K562 (cell line): ENCODE data around the gene ACAP2. TPM values are rescaled to one million over a fixed set of nuclear protein-coding genes. Genes with fewer than 3 reads are reported as not detected.

Experiments used
- ILK ChIP-seq: fragments of 450-650 bp; IDR thresholded peaks from 2 replicates; pipeline ENCODE4 v1.6.1; 2016; ENCODE audit warnings: missing genetic modification characterization, low read depth, mild to moderate bottlenecking, missing compliant biosample characterization, moderate library complexity, borderline replicate concordance
- MCM7 ChIP-seq, 2 experiments: fragments of 450-650 bp; IDR thresholded peaks; 2 replicates each; pipeline ENCODE4 v1.6.1; 2016 to 2018
- NFIC ChIP-seq: fragments of 450-650 bp; IDR thresholded peaks from 2 replicates; pipeline ENCODE4 v1.6.1; 2017; ENCODE audit warnings: mild to moderate bottlenecking, inconsistent platforms
- NFYB ChIP-seq: IDR thresholded peaks from 2 replicates; pipeline ENCODE4 v1.6.1; 2011; ENCODE audit warnings: mild to moderate bottlenecking, moderate library complexity; ENCODE audit not compliant: insufficient read length; ENCODE audit errors: extremely low read depth
- NR2C2 ChIP-seq, 2 experiments: fragments of 200-800 bp in 1 of 2; sonication (Bioruptor generic) in 1 of 2; sonication (generic) in 1 of 2; formaldehyde crosslinking in 1 of 2; IDR thresholded peaks; 2 replicates each; pipeline versions ENCODE4 v1.6.1 to v1.8.0; 2016 to 2022; ENCODE audit warnings: mild to moderate bottlenecking in 1 of 2, missing compliant biosample characterization in 1 of 2, missing genetic modification characterization in 1 of 2, missing genetic modification reagents in 1 of 2
- NR2F6 ChIP-seq: fragments of 450-650 bp; formaldehyde crosslinking; IDR thresholded peaks from 2 replicates; pipeline ENCODE4 v1.4.0; 2020; ENCODE audit warnings: mild to moderate bottlenecking
- NRF1 ChIP-seq, 2 experiments: fragments of 450-650 bp; IDR thresholded peaks in 1 of 2; conservative IDR thresholded peaks in 1 of 2; 2 replicates each; pipeline ENCODE4 v1.6.1; 2014; ENCODE audit warnings: mild to moderate bottlenecking in 2 of 2
- PHF21A ChIP-seq: fragments of 450-650 bp; IDR thresholded peaks from 2 replicates; pipeline ENCODE4 v1.6.1; 2017; ENCODE audit warnings: low read depth, borderline replicate concordance
- POLR2AphosphoS5 ChIP-seq: IDR thresholded peaks from 2 replicates; pipeline ENCODE4 v1.6.1; 2011; ENCODE audit warnings: mild to moderate bottlenecking, low read depth, low read length, moderate library complexity; ENCODE audit not compliant: control insufficient read depth, insufficient read depth
- ZNF165 ChIP-seq: fragments of 250-450 bp; sonication (Bioruptor Pico); IDR thresholded peaks from 2 replicates; pipeline ENCODE4 v1.4.0; 2020; ENCODE audit warnings: borderline replicate concordance
- ZNF408 ChIP-seq: fragments of 250-450 bp; sonication (Bioruptor Pico); IDR thresholded peaks from 2 replicates; pipeline ENCODE4 v1.4.0; 2020; ENCODE audit warnings: low read depth, mild to moderate bottlenecking, moderate library complexity
- ZNF778 ChIP-seq: fragments of 450-650 bp; formaldehyde crosslinking; IDR thresholded peaks from 2 replicates; pipeline ENCODE4 v1.4.0; 2020; ENCODE audit warnings: mild to moderate bottlenecking, moderate library complexity
- polyA plus RNA-seq, 8 experiments: library from polyadenylated mRNA; depleted of rRNA in 4 of 8; stranded (reverse) in 5 of 8; unstranded in 3 of 8; fragments of >200 nt; fragmentation: Nextera tagmentation in 2 of 8; fragmentation: Illumina TruSeq in 1 of 8; extraction: Ambion mirVana in 2 of 8; extraction: Trizol in 1 of 8; gene quantifications; 2 replicates each; pipeline versions ENCODE4 v1.2.1 to v1.2.3, GENCODE V29; 2011 to 2014; ENCODE audit warnings: inconsistent platforms in 1 of 8, missing spikeins in 1 of 8
- total RNA-seq, 7 experiments: library from RNA; depleted of rRNA in 6 of 7; stranded (reverse); fragments of >200 nt in 6 of 7; fragmentation: Illumina TruSeq in 2 of 7; extraction: Trizol in 2 of 7; gene quantifications; 2 replicates each; pipeline versions ENCODE4 v1.2.1 to v1.2.3, GENCODE V29; 2011 to 2021; ENCODE audit warnings: low replicate concordance in 1 of 7
- TF ChIP-seq, protein P1 (sequence below): IDR thresholded peaks from 2 replicates; pipeline ENCODE4 v1.6.1; 2014; ENCODE audit warnings: antibody characterized with exemption
- TF ChIP-seq, protein P2 (sequence below): sonication (generic); formaldehyde crosslinking; IDR thresholded peaks from 2 replicates; pipeline ENCODE4 v1.8.1; 2023; ENCODE audit warnings: mild to moderate bottlenecking, missing genetic modification reagents
- TF ChIP-seq, protein P3 (sequence below): fragments of 450-650 bp; IDR thresholded peaks from 2 replicates; pipeline ENCODE4 v1.6.1; 2014; ENCODE audit warnings: low read depth, mild to moderate bottlenecking, moderate library complexity, borderline replicate concordance
- TF ChIP-seq, protein P4 (sequence below), 2 experiments: IDR thresholded peaks; 2 replicates each; pipeline ENCODE4 v1.6.1; 2012; ENCODE audit warnings: improper control_type of control experiment in 2 of 2, low read depth in 2 of 2, low read length in 2 of 2, borderline replicate concordance in 1 of 2
- TF ChIP-seq, protein P5 (sequence below): sonication (generic); formaldehyde crosslinking; IDR thresholded peaks from 2 replicates; pipeline ENCODE4 v1.4.0; 2020; ENCODE audit warnings: mild to moderate bottlenecking, missing genetic modification reagents

ACAP2 gene
- total and polyA plus RNA-seq, 9 of the 15 experiments (the other 6 are each of a cell fraction or from before 2014, with no cell fraction given) = 10.6 to 52.7 (median 34.4) TPM

DNA sequence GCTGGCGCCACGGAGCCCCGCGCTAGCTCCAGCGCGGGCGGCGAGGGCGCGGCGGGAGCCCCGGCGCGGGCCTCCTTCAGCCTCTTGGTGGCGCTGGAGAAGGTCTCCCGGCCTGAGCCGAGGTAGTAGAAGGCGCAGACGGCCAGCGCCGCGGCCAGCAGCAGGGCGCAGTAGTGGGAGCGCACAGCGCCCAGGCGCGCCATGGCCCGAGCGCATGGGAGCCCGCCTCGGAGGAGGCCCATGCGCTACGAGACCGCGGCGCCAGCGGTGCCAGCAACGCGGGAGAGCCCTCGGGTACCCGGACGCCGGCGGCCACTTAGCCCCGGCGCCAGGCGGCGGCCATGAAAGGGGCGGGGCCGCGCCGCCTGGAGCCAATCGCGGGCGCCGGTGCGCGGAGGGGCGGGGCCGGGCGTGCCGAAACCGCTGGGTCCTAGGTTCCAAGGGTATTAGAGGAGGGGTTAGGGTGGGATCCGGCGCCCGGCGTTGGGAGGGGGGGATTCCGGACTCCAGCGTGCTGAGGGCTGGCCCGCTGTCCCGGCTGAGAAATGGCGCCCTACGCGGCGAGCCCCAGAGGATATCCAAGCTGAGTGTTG, 171.9 kb downstream of the ACAP2 start, which contains the start of gene XXYLT1 (continued):
- TF ChIP-seq ZNF408 (CRISPR knock-in tag) = no peak
- TF ChIP-seq PHF21A = no peak
- TF ChIP-seq ZNF165 (CRISPR knock-in tag) = no peak
- TF ChIP-seq, protein P1, sequence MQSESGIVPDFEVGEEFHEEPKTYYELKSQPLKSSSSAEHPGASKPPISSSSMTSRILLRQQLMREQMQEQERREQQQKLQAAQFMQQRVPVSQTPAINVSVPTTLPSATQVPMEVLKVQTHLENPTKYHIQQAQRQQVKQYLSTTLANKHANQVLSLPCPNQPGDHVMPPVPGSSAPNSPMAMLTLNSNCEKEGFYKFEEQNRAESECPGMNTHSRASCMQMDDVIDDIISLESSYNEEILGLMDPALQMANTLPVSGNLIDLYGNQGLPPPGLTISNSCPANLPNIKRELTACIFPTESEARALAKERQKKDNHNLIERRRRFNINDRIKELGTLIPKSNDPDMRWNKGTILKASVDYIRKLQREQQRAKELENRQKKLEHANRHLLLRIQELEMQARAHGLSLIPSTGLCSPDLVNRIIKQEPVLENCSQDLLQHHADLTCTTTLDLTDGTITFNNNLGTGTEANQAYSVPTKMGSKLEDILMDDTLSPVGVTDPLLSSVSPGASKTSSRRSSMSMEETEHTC = no peak
- peak; percentile 49; the same call in 1 of the 2 replicates for TF ChIP-seq POLR2AphosphoS5
- TF ChIP-seq, protein P2, sequence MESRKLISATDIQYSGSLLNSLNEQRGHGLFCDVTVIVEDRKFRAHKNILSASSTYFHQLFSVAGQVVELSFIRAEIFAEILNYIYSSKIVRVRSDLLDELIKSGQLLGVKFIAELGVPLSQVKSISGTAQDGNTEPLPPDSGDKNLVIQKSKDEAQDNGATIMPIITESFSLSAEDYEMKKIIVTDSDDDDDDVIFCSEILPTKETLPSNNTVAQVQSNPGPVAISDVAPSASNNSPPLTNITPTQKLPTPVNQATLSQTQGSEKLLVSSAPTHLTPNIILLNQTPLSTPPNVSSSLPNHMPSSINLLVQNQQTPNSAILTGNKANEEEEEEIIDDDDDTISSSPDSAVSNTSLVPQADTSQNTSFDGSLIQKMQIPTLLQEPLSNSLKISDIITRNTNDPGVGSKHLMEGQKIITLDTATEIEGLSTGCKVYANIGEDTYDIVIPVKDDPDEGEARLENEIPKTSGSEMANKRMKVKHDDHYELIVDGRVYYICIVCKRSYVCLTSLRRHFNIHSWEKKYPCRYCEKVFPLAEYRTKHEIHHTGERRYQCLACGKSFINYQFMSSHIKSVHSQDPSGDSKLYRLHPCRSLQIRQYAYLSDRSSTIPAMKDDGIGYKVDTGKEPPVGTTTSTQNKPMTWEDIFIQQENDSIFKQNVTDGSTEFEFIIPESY = no peak
- TF ChIP-seq NR2C2 (CRISPR knock-in tag; IDR thresholded peaks at IDR 0.05) = peak; percentile 71; the same call in 1 of the 2 replicates
- TF ChIP-seq NR2C2 (tag; IDR thresholded peaks at IDR 0.05) = no peak; the same call in 1 of the 2 replicates
- peak; percentile 68 for TF ChIP-seq NFIC
- TF ChIP-seq, protein P3, sequence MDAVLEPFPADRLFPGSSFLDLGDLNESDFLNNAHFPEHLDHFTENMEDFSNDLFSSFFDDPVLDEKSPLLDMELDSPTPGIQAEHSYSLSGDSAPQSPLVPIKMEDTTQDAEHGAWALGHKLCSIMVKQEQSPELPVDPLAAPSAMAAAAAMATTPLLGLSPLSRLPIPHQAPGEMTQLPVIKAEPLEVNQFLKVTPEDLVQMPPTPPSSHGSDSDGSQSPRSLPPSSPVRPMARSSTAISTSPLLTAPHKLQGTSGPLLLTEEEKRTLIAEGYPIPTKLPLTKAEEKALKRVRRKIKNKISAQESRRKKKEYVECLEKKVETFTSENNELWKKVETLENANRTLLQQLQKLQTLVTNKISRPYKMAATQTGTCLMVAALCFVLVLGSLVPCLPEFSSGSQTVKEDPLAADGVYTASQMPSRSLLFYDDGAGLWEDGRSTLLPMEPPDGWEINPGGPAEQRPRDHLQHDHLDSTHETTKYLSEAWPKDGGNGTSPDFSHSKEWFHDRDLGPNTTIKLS = peak; percentile 75; the same call in 1 of the 2 replicates
- peak; percentile 38 for TF ChIP-seq NFYB
- TF ChIP-seq, protein P4, sequence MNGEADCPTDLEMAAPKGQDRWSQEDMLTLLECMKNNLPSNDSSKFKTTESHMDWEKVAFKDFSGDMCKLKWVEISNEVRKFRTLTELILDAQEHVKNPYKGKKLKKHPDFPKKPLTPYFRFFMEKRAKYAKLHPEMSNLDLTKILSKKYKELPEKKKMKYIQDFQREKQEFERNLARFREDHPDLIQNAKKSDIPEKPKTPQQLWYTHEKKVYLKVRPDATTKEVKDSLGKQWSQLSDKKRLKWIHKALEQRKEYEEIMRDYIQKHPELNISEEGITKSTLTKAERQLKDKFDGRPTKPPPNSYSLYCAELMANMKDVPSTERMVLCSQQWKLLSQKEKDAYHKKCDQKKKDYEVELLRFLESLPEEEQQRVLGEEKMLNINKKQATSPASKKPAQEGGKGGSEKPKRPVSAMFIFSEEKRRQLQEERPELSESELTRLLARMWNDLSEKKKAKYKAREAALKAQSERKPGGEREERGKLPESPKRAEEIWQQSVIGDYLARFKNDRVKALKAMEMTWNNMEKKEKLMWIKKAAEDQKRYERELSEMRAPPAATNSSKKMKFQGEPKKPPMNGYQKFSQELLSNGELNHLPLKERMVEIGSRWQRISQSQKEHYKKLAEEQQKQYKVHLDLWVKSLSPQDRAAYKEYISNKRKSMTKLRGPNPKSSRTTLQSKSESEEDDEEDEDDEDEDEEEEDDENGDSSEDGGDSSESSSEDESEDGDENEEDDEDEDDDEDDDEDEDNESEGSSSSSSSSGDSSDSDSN (IDR thresholded peaks at IDR 0.05; ENCODE audit: borderline replicate concordance in 1 of 2, low read depth in 2 of 2, low read length in 2 of 2) = peak; percentile 66 to 67; a peak in 2 of 4 replicates
- no peak for TF ChIP-seq ZNF778
- no peak for TF ChIP-seq ILK (tag)
- no peak for TF ChIP-seq NR2F6
- TF ChIP-seq NRF1 (conservative IDR thresholded peaks at IDR 0.05 in 1 of 2, IDR thresholded peaks at IDR 0.05 in 1 of 2) = peak; percentile 67 to 68; a peak in 2 of 4 replicates
- TF ChIP-seq MCM7 (IDR thresholded peaks at IDR 0.05) = no peak
- TF ChIP-seq, protein P5, sequence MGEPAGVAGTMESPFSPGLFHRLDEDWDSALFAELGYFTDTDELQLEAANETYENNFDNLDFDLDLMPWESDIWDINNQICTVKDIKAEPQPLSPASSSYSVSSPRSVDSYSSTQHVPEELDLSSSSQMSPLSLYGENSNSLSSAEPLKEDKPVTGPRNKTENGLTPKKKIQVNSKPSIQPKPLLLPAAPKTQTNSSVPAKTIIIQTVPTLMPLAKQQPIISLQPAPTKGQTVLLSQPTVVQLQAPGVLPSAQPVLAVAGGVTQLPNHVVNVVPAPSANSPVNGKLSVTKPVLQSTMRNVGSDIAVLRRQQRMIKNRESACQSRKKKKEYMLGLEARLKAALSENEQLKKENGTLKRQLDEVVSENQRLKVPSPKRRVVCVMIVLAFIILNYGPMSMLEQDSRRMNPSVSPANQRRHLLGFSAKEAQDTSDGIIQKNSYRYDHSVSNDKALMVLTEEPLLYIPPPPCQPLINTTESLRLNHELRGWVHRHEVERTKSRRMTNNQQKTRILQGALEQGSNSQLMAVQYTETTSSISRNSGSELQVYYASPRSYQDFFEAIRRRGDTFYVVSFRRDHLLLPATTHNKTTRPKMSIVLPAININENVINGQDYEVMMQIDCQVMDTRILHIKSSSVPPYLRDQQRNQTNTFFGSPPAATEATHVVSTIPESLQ = no peak
